SK-N-SH (cell line): ENCODE data around the gene PRCC. TPM values are rescaled to one million over a fixed set of nuclear protein-coding genes. Genes with fewer than 3 reads are reported as not detected.

Experiments
- CTCF ChIA-PET: fragments of 300-600, 350-600 bp; formaldehyde crosslinking; extraction: SDS; loops from one replicate; lab custom pipeline; 2021; lab: Yijun Ruan, JAX
- POLR2A ChIA-PET: fragments of 350-600 bp; sonication (Branson Sonifier 250); formaldehyde crosslinking; extraction: SDS; loops from one replicate; lab custom pipeline; 2020; ENCODE audit warnings: antibody characterized with exemption, inconsistent platforms; lab: Yijun Ruan, JAX
- DNase-seq: peaks from one replicate; pipeline ENCODE4 v3.0.0; 2012
- H2AFZ ChIP-seq: fragments of 200-600 bp; sonication (generic); 2 replicates; pipeline ENCODE4 v1.8.1; 2016; ENCODE audit warnings: antibody characterized with exemption, mild to moderate bottlenecking, low read depth
- H3F3A ChIP-seq: fragments of 200-600 bp; sonication (generic); replicated peaks from 2 replicates; pipeline ENCODE3; 2016; ENCODE audit warnings: antibody characterized with exemption, mild to moderate bottlenecking; ENCODE audit not compliant: insufficient read depth
- H3K27ac ChIP-seq, 2 experiments: fragments of 200-500 bp in 1 of 2; fragments of 200-600 bp in 1 of 2; sonication (Bioruptor generic) in 1 of 2; sonication (generic), shearing (Covaris generic) in 1 of 2; 2 replicates each; pipeline versions ENCODE4 v1.5.1 to v1.6.1; 2014 to 2016; ENCODE audit warnings: low read depth in 2 of 2, inconsistent platforms in 1 of 2, low read length in 1 of 2, mild to moderate bottlenecking in 1 of 2, mixed read lengths in 1 of 2
- H3K27me3 ChIP-seq: fragments of 200-600 bp; sonication (generic), shearing (Covaris generic); 2 replicates; pipeline ENCODE4 v1.6.1; 2016; ENCODE audit warnings: mixed run types; ENCODE audit not compliant: insufficient read depth
- H3K36me3 ChIP-seq, 2 experiments: fragments of 200-500 bp in 1 of 2; fragments of 200-600 bp in 1 of 2; sonication (Bioruptor generic) in 1 of 2; sonication (generic) in 1 of 2; replicated peaks in 1 of 2; 2 replicates each; pipeline versions ENCODE3 to v1.5.1; 2014 to 2016; ENCODE audit warnings: low read length in 1 of 2, mild to moderate bottlenecking in 1 of 2; ENCODE audit not compliant: insufficient read depth in 2 of 2, control insufficient read depth in 1 of 2
- H3K4me1 ChIP-seq, 2 experiments: fragments of 200-500 bp in 1 of 2; fragments of 200-600 bp in 1 of 2; sonication (Bioruptor generic) in 1 of 2; sonication (generic), shearing (Covaris generic) in 1 of 2; 2 replicates each; pipeline versions ENCODE4 v1.5.1 to v1.6.1; 2014 to 2016; ENCODE audit warnings: low read depth in 1 of 2, low read length in 1 of 2, mixed run types in 1 of 2; ENCODE audit not compliant: insufficient read depth in 2 of 2, control insufficient read depth in 1 of 2
- H3K4me2 ChIP-seq: fragments of 200-600 bp; sonication (generic), shearing (Covaris generic); 2 replicates; pipeline ENCODE4 v1.6.1; 2017; ENCODE audit warnings: mixed run types
- H3K4me3 ChIP-seq, 2 experiments: fragments of 200-500 bp in 1 of 2; fragments of 200-600 bp in 1 of 2; sonication (Bioruptor generic) in 1 of 2; sonication (generic), shearing (Covaris generic) in 1 of 2; 2 replicates each; pipeline versions ENCODE4 v1.5.1 to v1.8.1; 2014 to 2016; ENCODE audit warnings: low read depth in 2 of 2, inconsistent platforms in 1 of 2, low read length in 1 of 2, mild to moderate bottlenecking in 1 of 2, mixed read lengths in 1 of 2, moderate library complexity in 1 of 2
- H3K79me2 ChIP-seq: fragments of 200-600 bp; sonication (generic); 2 replicates; pipeline ENCODE4 v1.8.1; 2017; ENCODE audit warnings: mild to moderate bottlenecking; ENCODE audit not compliant: insufficient read depth
- H3K9ac ChIP-seq: fragments of 200-600 bp; sonication (generic); 2 replicates; pipeline ENCODE4 v1.6.1; 2017; ENCODE audit warnings: mixed run types
- H3K9me2 ChIP-seq: fragments of 200-600 bp; sonication (generic); 2 replicates; pipeline ENCODE4 v1.6.1; 2017; ENCODE audit warnings: mixed run types
- H3K9me3 ChIP-seq: fragments of 200-600 bp; sonication (generic); 2 replicates; pipeline ENCODE4 v1.6.1; 2017; ENCODE audit warnings: mixed run types, mild to moderate bottlenecking, moderate library complexity
- H4K20me1 ChIP-seq: fragments of 200-600 bp; sonication (generic); 2 replicates; pipeline ENCODE4 v1.6.1; 2017; ENCODE audit warnings: mild to moderate bottlenecking, mixed run types; ENCODE audit not compliant: insufficient read depth
- CHD2 ChIP-seq: fragments of 150-350 bp; IDR thresholded peaks from 2 replicates; pipeline ENCODE4 v1.6.1; 2018; ENCODE audit warnings: low read length; ENCODE audit not compliant: partially characterized antibody
- CTCF ChIP-seq: fragments of 200-600 bp; sonication (generic); IDR thresholded peaks from 2 replicates; pipeline ENCODE4 v1.6.1; 2017; ENCODE audit warnings: antibody characterized with exemption, mild to moderate bottlenecking, moderate library complexity
- FOSL2 ChIP-seq: IDR thresholded peaks from 2 replicates; pipeline ENCODE4 v1.4.0; 2012; ENCODE audit warnings: low read depth, mild to moderate bottlenecking, moderate library complexity, borderline replicate concordance
- JUND ChIP-seq: IDR thresholded peaks from 2 replicates; pipeline ENCODE4 v1.4.0; 2012
- MEF2A ChIP-seq: IDR thresholded peaks from 2 replicates; pipeline ENCODE4 v1.4.0; 2012; ENCODE audit warnings: low read depth, borderline replicate concordance
- MXI1 ChIP-seq: IDR thresholded peaks from 2 replicates; pipeline ENCODE4 v1.6.1; 2012; ENCODE audit warnings: mild to moderate bottlenecking, low read depth, low read length, improper control_type of control experiment
- NRF1 ChIP-seq: IDR thresholded peaks from 2 replicates; pipeline ENCODE4 v1.6.1; 2012; ENCODE audit warnings: low read depth, mild to moderate bottlenecking, low read length
- PBX3 ChIP-seq: IDR thresholded peaks from 2 replicates; pipeline ENCODE4; 2012
- POLR2AphosphoS5 ChIP-seq: IDR thresholded peaks from 2 replicates; pipeline ENCODE4 v1.6.1; 2012; ENCODE audit warnings: low read depth, low read length
- RAD21 ChIP-seq: IDR thresholded peaks from 2 replicates; pipeline ENCODE4 v1.6.1; 2012; ENCODE audit warnings: mild to moderate bottlenecking, low read length
- REST ChIP-seq: IDR thresholded peaks from 2 replicates; pipeline ENCODE4 v1.6.1; 2012; ENCODE audit warnings: mild to moderate bottlenecking, low read depth, low read length, moderate library complexity
- RFX5 ChIP-seq: IDR thresholded peaks from 2 replicates; pipeline ENCODE4 v1.6.1; 2012; ENCODE audit warnings: mild to moderate bottlenecking, improper control_type of control experiment, low read length
- RXRA ChIP-seq: IDR thresholded peaks from 2 replicates; pipeline ENCODE4 v1.4.0; 2012; ENCODE audit warnings: low read depth, mild to moderate bottlenecking, borderline replicate concordance
- SMC3 ChIP-seq: IDR thresholded peaks from 2 replicates; pipeline ENCODE4 v1.6.1; 2012; ENCODE audit warnings: low read depth, low read length, improper control_type of control experiment
- TEAD4 ChIP-seq: IDR thresholded peaks from 2 replicates; pipeline ENCODE4 v1.4.0; 2012; ENCODE audit warnings: mild to moderate bottlenecking, borderline replicate concordance; ENCODE audit not compliant: insufficient read depth
- USF1 ChIP-seq: IDR thresholded peaks from 2 replicates; pipeline ENCODE4 v1.4.0; 2012; ENCODE audit warnings: low read depth, borderline replicate concordance
- ZBTB33 ChIP-seq: IDR thresholded peaks from 2 replicates; pipeline ENCODE4 v1.4.0; 2012; ENCODE audit warnings: low read depth, borderline replicate concordance
- WGBS: methylation state at CpG from one replicate; pipeline ENCODE4 v1.1.6; 2017; ENCODE audit warnings: low lambda C conversion rate; 5-methylcytosine and 5-hydroxymethylcytosine counted together
- polyA plus RNA-seq, 3 experiments: library from polyadenylated mRNA; depleted of rRNA; stranded (reverse); fragments of >200 nt; gene quantifications; 2 replicates each; pipeline ENCODE4 v1.2.3, GENCODE V29; 2012

PRCC gene
- polyA plus RNA-seq, 1 of the 3 experiments (the other 2 are of a cell fraction) = 39.2 TPM

- Histone ChIP-seq H3K9me2 (no peaks in the 10 kb centered on the region), H3K9me3 (no peaks in the 10 kb centered on the region), H3F3A (peaks cover 18% of the 10 kb centered on the region), H3K36me3 (peaks cover 33 to 44% of the 10 kb centered on the region in 2 experiments), H3K27ac (no peak overlapping the region), H3K9ac (no peak overlapping the region), H3K4me2 (no peak overlapping the region), H3K4me1 (peaks cover 0 to 11% of the 10 kb centered on the region in 2 experiments; a peak in 1 of 4 replicates), H3K79me2 (peaks cover 74% of the 10 kb centered on the region), H4K20me1 (peaks cover 31% of the 10 kb centered on the region), H2AFZ (no peak overlapping the region), H3K27me3 (no peaks in the 10 kb centered on the region), H3K4me3 (no peak overlapping the region)
- ChIA-PET CTCF (interaction anchor here (0.8 to 5.3 kb wide), 12 partner anchors 11 to 142 kb away, joined by 3 to 39 read pairs (median 4); partner anchors contain the start of gene NTRK1), POLR2A (no interaction called here)
- 99% methylated on average over 6 of the region's 6 CpGs for WGBS
- DNase-seq = no peak
- TF ChIP-seq FOSL2 (no peak), MXI1 (no peak), MEF2A (no peak), USF1 (no peak), JUND (no peak), RAD21 (no peak), REST (no peak), NRF1 (no peak), POLR2AphosphoS5 (no peak), CTCF (no peak), ZBTB33 (no peak), PBX3 (no peak), RXRA (no peak), TEAD4 (no peak), SMC3 (no peak), CHD2 (no peak), RFX5 (no peak)
Measured at GRCh38 chr1:156785458-156785857, 18.1 kb downstream of the PRCC start.
